ENCODE measurements around the gene SPOCK2. TPM values are rescaled to one million over a fixed set of nuclear protein-coding genes. Genes with fewer than 3 reads are reported as not detected.

The SPOCK2 gene
- total RNA-seq, 1 experiment from 2014 or later: 0.53 TPM

- no peak for DNase-seq (ENCODE audit: low spot score)
These were observed 681 bp upstream of the SPOCK2 start for GRCh38 chr10:72088889-72089575.

GRCh38 chr10:72087392-72087968 is 871 bp downstream of the SPOCK2 start:
- no peak for DNase-seq (ENCODE audit: low spot score)

GRCh38 chr10:72086466-72087391 is 1.6 kb downstream of the SPOCK2 start:
- no peak for DNase-seq (ENCODE audit: low spot score)

GRCh38 chr10:72085864-72086465 is 2.4 kb downstream of the SPOCK2 start:
- DNase-seq (ENCODE audit: low spot score): no peak

- DNase-seq (ENCODE audit: low spot score): no peak
These were observed 3.2 kb downstream of the SPOCK2 start for GRCh38 chr10:72085166-72085565.

- no peak for DNase-seq (ENCODE audit: low spot score)
These were observed 4.4 kb downstream of the SPOCK2 start for GRCh38 chr10:72083790-72084459.

GRCh38 chr10:72082856-72083789 is 5.2 kb downstream of the SPOCK2 start:
- DNase-seq (ENCODE audit: low spot score): no peak

GRCh38 chr10:72081772-72082590 is 6.4 kb downstream of the SPOCK2 start:
- no peak for DNase-seq (ENCODE audit: low spot score)

- DNase-seq (ENCODE audit: low spot score): no peak
These were observed 7.1 kb downstream of the SPOCK2 start for GRCh38 chr10:72081210-72081609.

GRCh38 chr10:72080042-72080975 is 8.0 kb downstream of the SPOCK2 start:
- no peak for DNase-seq (ENCODE audit: low spot score)

- no peak for DNase-seq (ENCODE audit: low spot score)
These were observed 9.0 kb downstream of the SPOCK2 start for GRCh38 chr10:72079356-72079755.

- DNase-seq (ENCODE audit: low spot score): no peak
These were observed 10.9 kb downstream of the SPOCK2 start for GRCh38 chr10:72077275-72077990.

- DNase-seq (ENCODE audit: low spot score): no peak
These were observed 11.6 kb downstream of the SPOCK2 start for GRCh38 chr10:72076756-72077155.

GRCh38 chr10:72075376-72076115 is 12.8 kb downstream of the SPOCK2 start:
- DNase-seq (ENCODE audit: low spot score): no peak

GRCh38 chr10:72074574-72075375 is 13.6 kb downstream of the SPOCK2 start:
- no peak for DNase-seq (ENCODE audit: low spot score)

All from A172 (cell line).